K562 (cell line): ENCODE results near the gene EPOP. TPM values are rescaled to one million over a fixed set of nuclear protein-coding genes. Genes with fewer than 3 reads are reported as not detected.

Experiments used
- BACH1 ChIP-seq: fragments of 200-800 bp; sonication (Bioruptor generic); IDR thresholded peaks from 2 replicates; pipeline ENCODE4 v1.6.1; 2016; ENCODE audit warnings: missing genetic modification characterization, missing compliant biosample characterization
- CBFA2T2 ChIP-seq: fragments of 450-650 bp; conservative IDR thresholded peaks from 2 replicates; pipeline ENCODE4 v1.6.1; 2017; ENCODE audit warnings: mild to moderate bottlenecking
- CBX1 ChIP-seq: sonication (generic); IDR thresholded peaks from 2 replicates; pipeline ENCODE4 v1.6.1; 2016; ENCODE audit warnings: antibody characterized with exemption, low read depth, mild to moderate bottlenecking
- JUND ChIP-seq, 2 experiments: IDR thresholded peaks; 2 replicates in 1 of 2; 3 replicates in 1 of 2; pipeline ENCODE4 v1.6.1; 2011; ENCODE audit warnings: borderline replicate concordance in 2 of 2, low read depth in 2 of 2, low read length in 2 of 2, improper control_type of control experiment in 1 of 2, missing biosample characterization in 1 of 2, missing genetic modification characterization in 1 of 2, missing genetic modification reagents in 1 of 2
- MYBL2 ChIP-seq, 2 experiments: fragments of 450-650 bp in 1 of 2; sonication (generic) in 1 of 2; formaldehyde crosslinking in 1 of 2; IDR thresholded peaks; 2 replicates each; pipeline versions ENCODE4 v1.6.1 to v1.8.1; 2017 to 2022; ENCODE audit warnings: borderline replicate concordance in 1 of 2, inconsistent platforms in 1 of 2, low read depth in 1 of 2, mild to moderate bottlenecking in 1 of 2, missing genetic modification reagents in 1 of 2, moderate library complexity in 1 of 2
- NFRKB ChIP-seq: fragments of 450-650 bp; IDR thresholded peaks from 2 replicates; pipeline ENCODE4 v1.6.1; 2016; ENCODE audit warnings: low read depth
- PHF20 ChIP-seq: fragments of 450-650 bp; IDR thresholded peaks from 2 replicates; pipeline ENCODE4 v1.6.1; 2018; ENCODE audit not compliant: partially characterized antibody
- SIN3B ChIP-seq: fragments of 450-650 bp; IDR thresholded peaks from 2 replicates; pipeline ENCODE4 v1.6.1; 2017; ENCODE audit warnings: low read depth, mild to moderate bottlenecking, moderate library complexity
- SNIP1 ChIP-seq: fragments of 450-650 bp; IDR thresholded peaks from 2 replicates; pipeline ENCODE4 v1.7.1; 2017; ENCODE audit warnings: low read depth, mild to moderate bottlenecking
- TAF15 ChIP-seq: fragments of 200-400 bp; formaldehyde crosslinking; IDR thresholded peaks from 2 replicates; pipeline ENCODE4 v1.6.1; 2017; ENCODE audit warnings: mild to moderate bottlenecking, low read depth, low read length, moderate library complexity
- TARDBP ChIP-seq: fragments of 450-650 bp; IDR thresholded peaks from 2 replicates; pipeline ENCODE4 v1.6.1; 2016
- TCF3 ChIP-seq: sonication (generic); formaldehyde crosslinking; IDR thresholded peaks from 2 replicates; pipeline ENCODE4 v1.4.0; 2020; ENCODE audit warnings: mild to moderate bottlenecking, missing genetic modification reagents
- TGIF2 ChIP-seq: sonication (generic); formaldehyde crosslinking; IDR thresholded peaks from 2 replicates; pipeline ENCODE4 v1.8.1; 2022; ENCODE audit warnings: mild to moderate bottlenecking, missing genetic modification reagents, moderate library complexity
- ZNF124 ChIP-seq: sonication (generic); formaldehyde crosslinking; IDR thresholded peaks from 2 replicates; pipeline ENCODE4 v1.8.1; 2022; ENCODE audit warnings: missing genetic modification reagents
- ZNF3 ChIP-seq: fragments of 250-450 bp; sonication (Bioruptor Pico); IDR thresholded peaks from 2 replicates; pipeline ENCODE4 v1.5.0; 2021; ENCODE audit warnings: mild to moderate bottlenecking, moderate library complexity
- ZNF644 ChIP-seq: fragments of 200-800 bp; sonication (Bioruptor generic); IDR thresholded peaks from 2 replicates; pipeline ENCODE4 v1.6.1; 2016; ENCODE audit warnings: low read depth, missing genetic modification characterization, missing compliant biosample characterization
- ZNF696 ChIP-seq: fragments of 250-450 bp; sonication (Bioruptor Pico); conservative IDR thresholded peaks from 2 replicates; pipeline ENCODE4 v1.4.0; 2020; ENCODE audit warnings: mild to moderate bottlenecking, moderate library complexity
- polyA plus RNA-seq, 8 experiments: library from polyadenylated mRNA; depleted of rRNA in 4 of 8; stranded (reverse) in 5 of 8; unstranded in 3 of 8; fragments of >200 nt; fragmentation: Nextera tagmentation in 2 of 8; fragmentation: Illumina TruSeq in 1 of 8; extraction: Ambion mirVana in 2 of 8; extraction: Trizol in 1 of 8; gene quantifications; 2 replicates each; pipeline versions ENCODE4 v1.2.1 to v1.2.3, GENCODE V29; 2011 to 2014; ENCODE audit warnings: inconsistent platforms in 1 of 8, missing spikeins in 1 of 8
- total RNA-seq, 7 experiments: library from RNA; depleted of rRNA in 6 of 7; stranded (reverse); fragments of >200 nt in 6 of 7; fragmentation: Illumina TruSeq in 2 of 7; extraction: Trizol in 2 of 7; gene quantifications; 2 replicates each; pipeline versions ENCODE4 v1.2.1 to v1.2.3, GENCODE V29; 2011 to 2021; ENCODE audit warnings: low replicate concordance in 1 of 7
- TF ChIP-seq, protein P1 (sequence below): sonication (generic); formaldehyde crosslinking; IDR thresholded peaks from 2 replicates; pipeline ENCODE4 v1.8.0; 2023; ENCODE audit warnings: mild to moderate bottlenecking, missing genetic modification reagents
- TF ChIP-seq, protein P2 (sequence below): sonication (generic); formaldehyde crosslinking; IDR thresholded peaks from 2 replicates; pipeline ENCODE4 v1.5.0; 2020; ENCODE audit warnings: missing genetic modification reagents
- TF ChIP-seq, protein P3 (sequence below): fragments of 250-450 bp; sonication (Bioruptor Pico); IDR thresholded peaks from 2 replicates; pipeline ENCODE4 v1.8.0; 2021; ENCODE audit warnings: moderate library complexity, mild to moderate bottlenecking, inconsistent platforms
- TF ChIP-seq, protein P4 (sequence below): sonication (generic); formaldehyde crosslinking; IDR thresholded peaks from 2 replicates; pipeline ENCODE4 v1.9.0; 2022; ENCODE audit warnings: mild to moderate bottlenecking, missing genetic modification reagents

Gene EPOP
- total and polyA plus RNA-seq, 9 of the 15 experiments (the other 6 are each of a cell fraction or from before 2014, with no cell fraction given), result 0.41 to 10.6 (median 4.6) TPM

DNA sequence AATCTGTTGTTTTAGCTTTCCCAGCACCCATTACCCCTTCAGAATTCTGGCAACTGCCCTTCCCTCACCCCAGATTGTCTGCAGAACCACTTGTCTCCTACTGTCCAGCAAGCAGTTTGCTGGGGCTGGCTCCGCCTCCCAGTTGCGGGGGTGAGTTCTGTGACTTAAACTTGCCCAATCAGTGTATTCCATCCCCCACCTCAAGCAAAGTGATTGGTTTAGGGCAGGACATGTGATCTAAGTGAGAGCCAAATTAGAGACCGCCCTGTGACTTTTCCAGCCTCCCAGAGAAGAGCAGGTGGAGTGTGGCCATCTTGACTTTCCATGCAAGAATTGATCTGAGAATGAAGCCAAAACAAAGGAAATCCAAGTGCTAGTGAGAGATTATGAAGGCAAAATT lies 46.3 kb downstream of the EPOP start (continued):
- no peak for TF ChIP-seq ZNF696
- TF ChIP-seq PHF20, result no peak
- TF ChIP-seq NFRKB, result no peak
- TF ChIP-seq TARDBP, result no peak
- no peak for TF ChIP-seq SIN3B
- no peak for TF ChIP-seq BACH1
- TF ChIP-seq, protein P1, sequence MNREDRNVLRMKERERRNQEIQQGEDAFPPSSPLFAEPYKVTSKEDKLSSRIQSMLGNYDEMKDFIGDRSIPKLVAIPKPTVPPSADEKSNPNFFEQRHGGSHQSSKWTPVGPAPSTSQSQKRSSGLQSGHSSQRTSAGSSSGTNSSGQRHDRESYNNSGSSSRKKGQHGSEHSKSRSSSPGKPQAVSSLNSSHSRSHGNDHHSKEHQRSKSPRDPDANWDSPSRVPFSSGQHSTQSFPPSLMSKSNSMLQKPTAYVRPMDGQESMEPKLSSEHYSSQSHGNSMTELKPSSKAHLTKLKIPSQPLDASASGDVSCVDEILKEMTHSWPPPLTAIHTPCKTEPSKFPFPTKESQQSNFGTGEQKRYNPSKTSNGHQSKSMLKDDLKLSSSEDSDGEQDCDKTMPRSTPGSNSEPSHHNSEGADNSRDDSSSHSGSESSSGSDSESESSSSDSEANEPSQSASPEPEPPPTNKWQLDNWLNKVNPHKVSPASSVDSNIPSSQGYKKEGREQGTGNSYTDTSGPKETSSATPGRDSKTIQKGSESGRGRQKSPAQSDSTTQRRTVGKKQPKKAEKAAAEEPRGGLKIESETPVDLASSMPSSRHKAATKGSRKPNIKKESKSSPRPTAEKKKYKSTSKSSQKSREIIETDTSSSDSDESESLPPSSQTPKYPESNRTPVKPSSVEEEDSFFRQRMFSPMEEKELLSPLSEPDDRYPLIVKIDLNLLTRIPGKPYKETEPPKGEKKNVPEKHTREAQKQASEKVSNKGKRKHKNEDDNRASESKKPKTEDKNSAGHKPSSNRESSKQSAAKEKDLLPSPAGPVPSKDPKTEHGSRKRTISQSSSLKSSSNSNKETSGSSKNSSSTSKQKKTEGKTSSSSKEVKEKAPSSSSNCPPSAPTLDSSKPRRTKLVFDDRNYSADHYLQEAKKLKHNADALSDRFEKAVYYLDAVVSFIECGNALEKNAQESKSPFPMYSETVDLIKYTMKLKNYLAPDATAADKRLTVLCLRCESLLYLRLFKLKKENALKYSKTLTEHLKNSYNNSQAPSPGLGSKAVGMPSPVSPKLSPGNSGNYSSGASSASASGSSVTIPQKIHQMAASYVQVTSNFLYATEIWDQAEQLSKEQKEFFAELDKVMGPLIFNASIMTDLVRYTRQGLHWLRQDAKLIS, result no peak
- no peak for TF ChIP-seq JUND (IDR thresholded peaks at IDR 0.05; ENCODE audit: borderline replicate concordance, low read depth, low read length)
- TF ChIP-seq JUND (tag; IDR thresholded peaks at IDR 0.05; ENCODE audit: borderline replicate concordance, low read depth, low read length), result no peak
- TF ChIP-seq TAF15, result no peak
- TF ChIP-seq, protein P2, sequence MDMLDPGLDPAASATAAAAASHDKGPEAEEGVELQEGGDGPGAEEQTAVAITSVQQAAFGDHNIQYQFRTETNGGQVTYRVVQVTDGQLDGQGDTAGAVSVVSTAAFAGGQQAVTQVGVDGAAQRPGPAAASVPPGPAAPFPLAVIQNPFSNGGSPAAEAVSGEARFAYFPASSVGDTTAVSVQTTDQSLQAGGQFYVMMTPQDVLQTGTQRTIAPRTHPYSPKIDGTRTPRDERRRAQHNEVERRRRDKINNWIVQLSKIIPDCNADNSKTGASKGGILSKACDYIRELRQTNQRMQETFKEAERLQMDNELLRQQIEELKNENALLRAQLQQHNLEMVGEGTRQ, result peak; percentile 90
- no peak for TF ChIP-seq ZNF644
- TF ChIP-seq ZNF124 (CRISPR knock-in tag), result no peak
- TF ChIP-seq, protein P3, sequence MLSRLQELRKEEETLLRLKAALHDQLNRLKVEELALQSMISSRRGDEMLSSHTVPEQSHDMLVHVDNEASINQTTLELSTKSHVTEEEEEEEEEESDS, result no peak
- no peak for TF ChIP-seq CBX1
- no peak for TF ChIP-seq SNIP1
- peak; percentile 60 for TF ChIP-seq MYBL2 (IDR thresholded peaks at IDR 0.05; ENCODE audit: low read depth)
- no peak for TF ChIP-seq MYBL2 (CRISPR knock-in tag; IDR thresholded peaks at IDR 0.05; ENCODE audit: borderline replicate concordance)
- no peak for TF ChIP-seq TGIF2 (CRISPR knock-in tag)
- TF ChIP-seq, protein P4, sequence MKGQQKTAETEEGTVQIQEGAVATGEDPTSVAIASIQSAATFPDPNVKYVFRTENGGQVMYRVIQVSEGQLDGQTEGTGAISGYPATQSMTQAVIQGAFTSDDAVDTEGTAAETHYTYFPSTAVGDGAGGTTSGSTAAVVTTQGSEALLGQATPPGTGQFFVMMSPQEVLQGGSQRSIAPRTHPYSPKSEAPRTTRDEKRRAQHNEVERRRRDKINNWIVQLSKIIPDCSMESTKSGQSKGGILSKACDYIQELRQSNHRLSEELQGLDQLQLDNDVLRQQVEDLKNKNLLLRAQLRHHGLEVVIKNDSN (CRISPR knock-in tag), result peak; percentile 69
- 0 out of 2 replicates have a peak, but pooled peaks have one; percentile 6 for TF ChIP-seq CBFA2T2
- no peak for TF ChIP-seq TCF3 (CRISPR knock-in tag)
- TF ChIP-seq ZNF3 (CRISPR knock-in tag), result no peak
